ENCODE data around the gene LDLRAD4.

DNA sequence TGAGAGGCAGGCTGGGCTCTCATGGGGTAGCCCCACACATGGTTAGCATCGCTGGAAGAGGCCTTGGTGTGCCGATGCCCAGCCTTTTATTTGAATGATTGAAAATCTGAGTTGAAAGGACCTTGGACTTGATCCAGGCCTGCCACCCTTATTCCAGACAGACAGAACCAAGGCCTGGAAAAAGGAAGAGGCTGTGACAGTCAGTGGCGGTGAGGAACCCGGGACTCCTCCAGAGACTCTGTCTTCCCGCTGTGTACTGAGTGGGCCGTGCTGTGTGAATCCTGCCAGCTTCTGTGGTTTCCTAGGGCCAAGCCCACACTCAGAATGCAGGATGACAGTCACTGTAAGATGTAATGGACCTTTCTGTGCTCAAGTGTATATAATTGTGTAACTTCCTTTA lies 218.5 kb downstream of the LDLRAD4 start:
- TF ChIP-seq CTCF (IDR thresholded peaks at IDR 0.05) = no peak
- TF ChIP-seq EZH2 (IDR thresholded peaks at IDR 0.05; ENCODE audit: borderline replicate concordance, insufficient read depth, low read depth, low read length, poor library complexity, severe bottlenecking) = no peak
